ENCODE measurements around the gene PLEK2. TPM values are rescaled to one million over a fixed set of nuclear protein-coding genes. Genes with fewer than 3 reads are reported as not detected.

Gene PLEK2
- total RNA-seq, 2 donors from 2014 or later, result 71.6 to 84.0 TPM

DNA sequence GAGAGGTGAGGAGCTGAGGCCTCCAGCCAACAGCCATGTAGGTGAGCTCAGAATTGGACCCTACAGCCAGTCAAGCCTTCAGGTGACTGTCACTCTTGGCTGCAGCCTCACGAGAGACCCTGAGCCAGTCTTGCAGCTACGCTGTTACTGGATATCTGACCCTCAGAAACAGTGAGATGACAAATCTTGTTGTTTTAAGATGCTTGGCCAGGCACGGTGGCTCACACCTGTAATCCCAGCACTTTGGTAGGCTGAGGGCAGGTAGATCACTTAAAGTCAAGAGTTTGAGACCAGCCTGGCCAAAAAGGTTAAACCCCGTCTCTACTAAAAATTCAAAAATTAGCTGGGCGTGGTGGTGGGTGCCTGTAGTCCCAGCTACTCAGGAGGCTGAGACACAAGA, 6.2 kb downstream of the PLEK2 start:
- H3K27me3 ChIP-seq, result no peaks in the 10 kb centered on the region
- TF ChIP-seq, protein P1, sequence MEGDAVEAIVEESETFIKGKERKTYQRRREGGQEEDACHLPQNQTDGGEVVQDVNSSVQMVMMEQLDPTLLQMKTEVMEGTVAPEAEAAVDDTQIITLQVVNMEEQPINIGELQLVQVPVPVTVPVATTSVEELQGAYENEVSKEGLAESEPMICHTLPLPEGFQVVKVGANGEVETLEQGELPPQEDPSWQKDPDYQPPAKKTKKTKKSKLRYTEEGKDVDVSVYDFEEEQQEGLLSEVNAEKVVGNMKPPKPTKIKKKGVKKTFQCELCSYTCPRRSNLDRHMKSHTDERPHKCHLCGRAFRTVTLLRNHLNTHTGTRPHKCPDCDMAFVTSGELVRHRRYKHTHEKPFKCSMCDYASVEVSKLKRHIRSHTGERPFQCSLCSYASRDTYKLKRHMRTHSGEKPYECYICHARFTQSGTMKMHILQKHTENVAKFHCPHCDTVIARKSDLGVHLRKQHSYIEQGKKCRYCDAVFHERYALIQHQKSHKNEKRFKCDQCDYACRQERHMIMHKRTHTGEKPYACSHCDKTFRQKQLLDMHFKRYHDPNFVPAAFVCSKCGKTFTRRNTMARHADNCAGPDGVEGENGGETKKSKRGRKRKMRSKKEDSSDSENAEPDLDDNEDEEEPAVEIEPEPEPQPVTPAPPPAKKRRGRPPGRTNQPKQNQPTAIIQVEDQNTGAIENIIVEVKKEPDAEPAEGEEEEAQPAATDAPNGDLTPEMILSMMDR (IDR thresholded peaks at IDR 0.05), result no peak
- no peak for DNase-seq
- H3K9me3 ChIP-seq, result no peaks in the 10 kb centered on the region
- H3K4me3 ChIP-seq, result no peak overlapping the region
- H3K4me1 ChIP-seq, result no peaks in the 10 kb centered on the region
- H3K27ac ChIP-seq, result no peak overlapping the region
- no peak overlapping the region for H3K9ac ChIP-seq (ENCODE audit: low read depth in 2 of 2, low read length in 2 of 2)
- no peaks in the 10 kb centered on the region for H3K36me3 ChIP-seq
- intact Hi-C loops (cut with DNase I), result no loop called here

DNA sequence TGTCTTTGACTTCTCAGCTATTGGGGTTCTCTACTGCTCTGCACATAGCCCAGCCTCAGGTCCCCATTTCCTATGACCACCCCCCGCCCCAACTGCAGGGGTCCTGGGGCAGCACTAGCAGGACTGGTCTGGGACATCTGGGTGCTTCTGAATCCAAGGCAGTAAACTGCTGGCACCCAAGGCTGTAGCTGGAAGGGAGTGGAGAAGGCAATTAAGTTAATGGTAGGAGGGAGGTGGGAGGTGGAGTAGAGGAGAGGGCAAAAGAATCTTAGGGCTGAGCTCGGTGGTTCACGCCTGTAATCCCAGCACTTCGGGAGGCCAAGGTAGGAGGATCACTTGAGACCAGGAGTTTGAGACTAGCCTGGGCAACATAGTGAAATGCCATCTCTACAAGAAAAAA, 11.5 kb downstream of the PLEK2 start:
- no peaks in the 10 kb centered on the region for H3K4me1 ChIP-seq
- DNase-seq, result no peak
- no peaks in the 10 kb centered on the region for H3K36me3 ChIP-seq
- no peaks in the 10 kb centered on the region for H3K27me3 ChIP-seq
- H3K9me3 ChIP-seq, result no peaks in the 10 kb centered on the region
- H3K27ac ChIP-seq, result no peak overlapping the region
- H3K9ac ChIP-seq (ENCODE audit: low read depth in 2 of 2, low read length in 2 of 2), result no peak overlapping the region
- TF ChIP-seq, protein P1 (IDR thresholded peaks at IDR 0.05), result no peak
- no peak overlapping the region for H3K4me3 ChIP-seq
- intact Hi-C loops (cut with DNase I), result no loop called here

DNA sequence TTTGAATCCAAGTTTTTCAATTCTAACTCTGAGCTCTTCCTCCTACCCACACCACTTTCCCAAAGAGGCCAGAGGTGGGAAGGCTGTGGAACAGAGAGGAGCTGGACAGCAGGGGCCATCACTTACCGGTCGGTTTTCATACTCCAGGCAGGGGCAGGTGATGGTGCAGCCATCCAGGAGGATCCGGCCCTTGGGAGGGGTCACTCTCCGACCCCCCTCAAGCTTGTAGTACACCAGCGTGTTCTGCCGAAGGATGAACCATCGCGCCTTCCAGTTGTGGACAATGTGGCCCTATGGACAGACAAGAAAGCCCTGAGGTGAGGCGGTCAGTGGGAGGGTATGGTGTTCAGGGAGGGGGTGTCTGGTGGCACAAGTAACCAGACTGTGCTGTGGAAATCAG, 14.4 kb downstream of the PLEK2 start:
- no peaks in the 10 kb centered on the region for H3K27me3 ChIP-seq
- TF ChIP-seq, protein P1 (IDR thresholded peaks at IDR 0.05), result no peak
- DNase-seq, result no peak
- H3K36me3 ChIP-seq, result peaks cover 4% of the 10 kb centered on the region
- intact Hi-C loops (cut with DNase I), result no loop called here
- no peaks in the 10 kb centered on the region for H3K4me1 ChIP-seq
- H3K9ac ChIP-seq (ENCODE audit: low read depth in 2 of 2, low read length in 2 of 2), result no peak overlapping the region
- H3K27ac ChIP-seq, result no peak overlapping the region
- H3K4me3 ChIP-seq, result no peak overlapping the region
- H3K9me3 ChIP-seq, result no peaks in the 10 kb centered on the region

DNA sequence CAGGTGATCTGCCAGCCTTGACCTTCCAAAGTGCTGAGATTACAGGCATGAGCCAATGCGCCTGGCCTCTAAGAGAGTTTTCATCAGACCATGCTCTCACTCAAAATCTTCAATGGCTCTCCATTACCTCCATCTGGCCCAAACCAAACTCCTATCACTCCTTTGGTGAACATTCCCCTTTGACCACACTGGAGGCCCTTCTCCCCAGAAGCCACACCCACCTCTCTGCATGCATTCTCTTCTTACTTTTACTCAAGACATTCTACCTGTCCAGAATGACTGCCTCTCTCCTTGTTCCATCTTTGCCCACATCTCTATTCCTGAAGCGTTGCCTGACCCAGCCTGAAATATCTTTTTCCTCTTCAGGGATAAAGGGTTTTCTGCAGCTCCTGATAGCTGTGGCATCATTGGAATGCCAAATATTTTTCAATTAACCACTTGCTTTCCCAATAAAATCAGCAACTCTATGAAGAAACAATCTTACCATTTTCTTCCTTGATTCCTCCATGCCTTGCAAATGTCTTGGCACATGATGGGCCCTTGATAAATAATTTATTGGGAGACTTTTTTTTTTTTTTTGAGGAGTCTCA, 15.5 kb downstream of the PLEK2 start:
- H3K4me3 ChIP-seq, result no peak overlapping the region
- intact Hi-C loops (cut with DNase I), result no loop called here
- H3K4me1 ChIP-seq, result no peaks in the 10 kb centered on the region
- no peak overlapping the region for H3K27ac ChIP-seq
- H3K27me3 ChIP-seq, result no peaks in the 10 kb centered on the region
- H3K9me3 ChIP-seq, result no peaks in the 10 kb centered on the region
- TF ChIP-seq, protein P1 (IDR thresholded peaks at IDR 0.05), result no peak
- DNase-seq, result no peak
- H3K36me3 ChIP-seq, result peaks cover 5% of the 10 kb centered on the region
- H3K9ac ChIP-seq (ENCODE audit: low read depth in 2 of 2, low read length in 2 of 2), result no peak overlapping the region

DNA sequence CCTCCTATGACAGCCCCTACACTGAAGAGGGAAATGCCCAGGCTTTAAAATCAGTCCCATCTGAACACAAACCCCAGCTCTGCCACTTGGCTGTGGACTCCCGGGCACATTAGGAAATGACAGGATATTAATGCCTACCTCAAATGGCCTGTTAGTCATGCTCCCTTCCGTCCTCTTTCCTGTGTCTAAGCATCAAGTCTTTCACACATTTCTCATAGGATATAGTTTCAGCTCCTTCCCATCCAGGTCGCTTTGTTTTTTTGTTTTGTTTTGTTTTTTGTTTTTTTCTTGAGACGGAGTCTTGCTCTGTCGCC, 16.1 kb downstream of the PLEK2 start:
- Histone ChIP-seq H3K4me3 (no peak overlapping the region), H3K9ac (ENCODE audit: low read depth in 2 of 2, low read length in 2 of 2) (no peak overlapping the region), H3K9me3 (no peaks in the 10 kb centered on the region), H3K27me3 (no peaks in the 10 kb centered on the region), H3K36me3 (peaks cover 5% of the 10 kb centered on the region), H3K27ac (no peak overlapping the region), H3K4me1 (no peaks in the 10 kb centered on the region)
- TF ChIP-seq, protein P1 (IDR thresholded peaks at IDR 0.05), result no peak
- no peak for DNase-seq
- intact Hi-C loops (cut with DNase I), result no loop called here

All from colonic mucosa (tissue), 4 donors.